ENCODE results near the gene SECTM1. TPM values are rescaled to one million over a fixed set of nuclear protein-coding genes. Genes with fewer than 3 reads are reported as not detected.

SECTM1 gene
- total and polyA plus RNA-seq, 2 experiments from 2014 or later, result 1.4 TPM

GRCh38 chr17:82345151-82345976 is 11.8 kb upstream of the SECTM1 start:
- Histone ChIP-seq H3K4me3 (no peak overlapping the region), H2AFZ (no peak overlapping the region), H3K9me2 (ENCODE audit: insufficient read depth) (no peaks in the 10 kb centered on the region), H3K36me3 (ENCODE audit: low read depth) (no peaks in the 10 kb centered on the region), H3K27me3 (replicated peaks; ENCODE audit: insufficient read depth) (no peaks in the 10 kb centered on the region), H4K20me1 (ENCODE audit: insufficient read depth) (no peaks in the 10 kb centered on the region), H3K9me3 (ENCODE audit: low read depth) (no peaks in the 10 kb centered on the region), H3K4me2 (ENCODE audit: unreplicated experiment) (no peak overlapping the region), H3K79me2 (ENCODE audit: insufficient read depth) (no peaks in the 10 kb centered on the region), H3K27ac (no peak overlapping the region), H3K4me1 (ENCODE audit: insufficient read depth) (peaks cover 10% of the 10 kb centered on the region), H3K9ac (no peak overlapping the region), H3F3A (ENCODE audit: insufficient read depth) (peaks cover 7% of the 10 kb centered on the region)
- in situ Hi-C loops (cut with MboI), result no loop called here
- DNase-seq, result no peak
- 89 to 92% methylated on average over 35 to 42 of the region's 42 CpGs for WGBS, 2 experiments (ENCODE audit: low coverage in 1 of 2, low lambda C conversion rate in 2 of 2, missing lambda C conversion rate in 2 of 2)
- TF ChIP-seq EZH2 (IDR thresholded peaks at IDR 0.05; ENCODE audit: insufficient read depth, poor library complexity, severe bottlenecking) (no peak), EZH2phosphoT487 (IDR thresholded peaks at IDR 0.05; ENCODE audit: insufficient read depth, low read depth) (no peak)

GRCh38 chr17:82344175-82344907 is 10.8 kb upstream of the SECTM1 start:
- in situ Hi-C loops (cut with MboI), result no loop called here
- H4K20me1 ChIP-seq (ENCODE audit: insufficient read depth), result no peaks in the 10 kb centered on the region
- no peaks in the 10 kb centered on the region for H3K79me2 ChIP-seq (ENCODE audit: insufficient read depth)
- no peaks in the 10 kb centered on the region for H3K9me2 ChIP-seq (ENCODE audit: insufficient read depth)
- H3K9ac ChIP-seq, result no peak overlapping the region
- H3F3A ChIP-seq (ENCODE audit: insufficient read depth), result no peaks in the 10 kb centered on the region; the same call in 1 of the 2 replicates
- H3K9me3 ChIP-seq (ENCODE audit: low read depth), result no peaks in the 10 kb centered on the region
- TF ChIP-seq EZH2 (IDR thresholded peaks at IDR 0.05; ENCODE audit: insufficient read depth, poor library complexity, severe bottlenecking) (no peak), EZH2phosphoT487 (IDR thresholded peaks at IDR 0.05; ENCODE audit: insufficient read depth, low read depth) (no peak)
- no peaks in the 10 kb centered on the region for H3K27me3 ChIP-seq (replicated peaks; ENCODE audit: insufficient read depth)
- no peak overlapping the region for H2AFZ ChIP-seq
- 86 to 87% methylated on average over 24 of the region's 24 CpGs for WGBS, 2 experiments (ENCODE audit: low coverage in 1 of 2, low lambda C conversion rate in 2 of 2, missing lambda C conversion rate in 2 of 2)
- no peak overlapping the region for H3K4me3 ChIP-seq
- H3K4me1 ChIP-seq (ENCODE audit: insufficient read depth), result peaks cover 7% of the 10 kb centered on the region
- no peak overlapping the region for H3K27ac ChIP-seq
- DNase-seq, result no peak
- no peak overlapping the region for H3K4me2 ChIP-seq (ENCODE audit: unreplicated experiment)
- no peaks in the 10 kb centered on the region for H3K36me3 ChIP-seq (ENCODE audit: low read depth)

GRCh38 chr17:82343560-82343959 is 10.0 kb upstream of the SECTM1 start:
- Histone ChIP-seq H3K9ac (no peak overlapping the region), H4K20me1 (ENCODE audit: insufficient read depth) (no peaks in the 10 kb centered on the region), H3K9me2 (ENCODE audit: insufficient read depth) (no peaks in the 10 kb centered on the region), H3K36me3 (ENCODE audit: low read depth) (no peaks in the 10 kb centered on the region), H3K9me3 (ENCODE audit: low read depth) (no peaks in the 10 kb centered on the region), H3F3A (ENCODE audit: insufficient read depth) (no peaks in the 10 kb centered on the region), H3K4me1 (ENCODE audit: insufficient read depth) (peaks cover 5% of the 10 kb centered on the region; the same call in 1 of the 2 replicates), H2AFZ (no peak overlapping the region), H3K27ac (no peak overlapping the region), H3K79me2 (ENCODE audit: insufficient read depth) (no peaks in the 10 kb centered on the region), H3K27me3 (replicated peaks; ENCODE audit: insufficient read depth) (no peaks in the 10 kb centered on the region), H3K4me3 (no peak overlapping the region), H3K4me2 (ENCODE audit: unreplicated experiment) (no peak overlapping the region)
- no peak for DNase-seq
- in situ Hi-C loops (cut with MboI), result no loop called here
- TF ChIP-seq EZH2 (IDR thresholded peaks at IDR 0.05; ENCODE audit: insufficient read depth, poor library complexity, severe bottlenecking) (no peak), EZH2phosphoT487 (IDR thresholded peaks at IDR 0.05; ENCODE audit: insufficient read depth, low read depth) (no peak)
- WGBS, 2 experiments (ENCODE audit: low coverage in 1 of 2, low lambda C conversion rate in 2 of 2, missing lambda C conversion rate in 2 of 2), result 84 to 86% methylated on average over 5 of the region's 5 CpGs

- H3K9me2 ChIP-seq (ENCODE audit: insufficient read depth), result no peaks in the 10 kb centered on the region
- 83 to 85% methylated on average over 25 to 28 of the region's 28 CpGs for WGBS, 2 experiments (ENCODE audit: low coverage in 1 of 2, low lambda C conversion rate in 2 of 2, missing lambda C conversion rate in 2 of 2)
- H3K9ac ChIP-seq, result no peak overlapping the region
- H3K4me2 ChIP-seq (ENCODE audit: unreplicated experiment), result no peak overlapping the region
- TF ChIP-seq EZH2 (IDR thresholded peaks at IDR 0.05; ENCODE audit: insufficient read depth, poor library complexity, severe bottlenecking) (no peak), EZH2phosphoT487 (IDR thresholded peaks at IDR 0.05; ENCODE audit: insufficient read depth, low read depth) (no peak)
- no peak overlapping the region for H3K4me3 ChIP-seq
- no peak overlapping the region for H3K27ac ChIP-seq
- H3K79me2 ChIP-seq (ENCODE audit: insufficient read depth), result no peaks in the 10 kb centered on the region
- peaks cover 5% of the 10 kb centered on the region; the same call in 1 of the 2 replicates for H3K4me1 ChIP-seq (ENCODE audit: insufficient read depth)
- no peaks in the 10 kb centered on the region for H3K27me3 ChIP-seq (replicated peaks; ENCODE audit: insufficient read depth)
- in situ Hi-C loops (cut with MboI), result no loop called here
- no peaks in the 10 kb centered on the region for H3F3A ChIP-seq (ENCODE audit: insufficient read depth)
- H3K36me3 ChIP-seq (ENCODE audit: low read depth), result no peaks in the 10 kb centered on the region
- no peak overlapping the region for H2AFZ ChIP-seq
- no peaks in the 10 kb centered on the region for H4K20me1 ChIP-seq (ENCODE audit: insufficient read depth)
- DNase-seq, result no peak
- H3K9me3 ChIP-seq (ENCODE audit: low read depth), result no peaks in the 10 kb centered on the region
Measured at GRCh38 chr17:82342361-82343079, 9.0 kb upstream of the SECTM1 start.

All from GM23248 (cell line).